Measurements from ENCODE around the gene DCDC2C.
"Not testable (repeated sequence)": the region's sequence is repeated elsewhere in the genome, so short reads cannot be mapped to it uniquely, and the experiment has no call there.

Gene DCDC2C

DNA sequence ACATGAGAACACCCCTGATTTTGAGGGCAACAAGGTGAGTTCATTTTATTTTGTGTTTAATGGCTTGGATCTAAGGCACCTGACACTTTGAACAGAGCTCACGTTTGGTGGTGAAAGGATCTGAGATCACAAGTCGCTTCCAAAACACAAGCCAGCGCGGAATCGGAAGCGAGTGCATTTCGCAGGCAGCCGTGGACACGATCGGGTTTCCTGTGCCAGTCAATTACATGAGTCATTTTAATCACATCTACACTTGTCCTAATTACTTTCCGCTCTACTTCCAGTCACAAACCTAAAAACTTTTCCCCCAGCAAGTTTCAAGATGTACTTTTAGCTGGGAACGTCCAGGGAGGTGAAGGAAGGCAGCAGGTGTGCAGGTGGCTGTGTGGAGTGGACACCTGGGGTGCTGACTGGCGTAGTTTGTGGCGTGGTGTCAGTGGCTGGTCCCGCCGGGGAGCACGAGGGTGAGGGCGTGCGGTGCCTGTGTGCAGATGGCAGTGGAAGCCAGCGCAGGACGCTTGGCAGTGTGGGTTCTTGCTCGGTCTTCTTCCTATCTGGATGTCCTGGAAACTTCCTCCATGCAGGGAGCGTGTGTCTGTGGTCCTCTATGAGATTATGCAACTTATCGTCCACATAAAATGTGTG is 75.6 kb downstream of the DCDC2C start:
- DNase-seq: no peak

DNA sequence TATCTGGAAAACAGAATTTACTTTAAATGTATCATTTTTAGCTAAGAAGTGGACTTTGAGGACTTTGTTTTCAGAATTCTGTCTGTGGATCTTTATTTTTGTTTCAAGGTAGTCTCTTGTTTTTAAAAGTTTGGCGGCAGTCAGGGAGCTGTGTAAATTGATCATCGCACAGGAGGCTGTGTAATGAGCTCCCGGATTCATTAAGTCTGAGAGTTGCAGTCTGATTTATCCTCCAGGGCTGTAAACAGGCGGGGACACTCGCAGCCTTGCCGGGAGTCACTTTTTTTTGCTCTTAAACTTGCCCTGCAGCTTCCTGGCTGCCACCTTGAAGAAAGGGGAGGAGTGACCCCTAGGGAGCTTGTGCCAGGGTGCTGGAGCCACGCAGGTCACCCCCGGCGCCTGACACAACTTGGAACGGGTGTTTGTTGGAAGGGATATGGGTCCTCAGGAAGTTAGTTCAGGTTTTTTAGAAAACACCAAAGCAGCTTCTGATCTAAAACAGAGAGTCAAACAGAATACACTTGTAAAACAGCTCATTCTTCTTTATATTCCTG is 76.2 kb downstream of the DCDC2C start:
- DNase-seq: no peak

DNA sequence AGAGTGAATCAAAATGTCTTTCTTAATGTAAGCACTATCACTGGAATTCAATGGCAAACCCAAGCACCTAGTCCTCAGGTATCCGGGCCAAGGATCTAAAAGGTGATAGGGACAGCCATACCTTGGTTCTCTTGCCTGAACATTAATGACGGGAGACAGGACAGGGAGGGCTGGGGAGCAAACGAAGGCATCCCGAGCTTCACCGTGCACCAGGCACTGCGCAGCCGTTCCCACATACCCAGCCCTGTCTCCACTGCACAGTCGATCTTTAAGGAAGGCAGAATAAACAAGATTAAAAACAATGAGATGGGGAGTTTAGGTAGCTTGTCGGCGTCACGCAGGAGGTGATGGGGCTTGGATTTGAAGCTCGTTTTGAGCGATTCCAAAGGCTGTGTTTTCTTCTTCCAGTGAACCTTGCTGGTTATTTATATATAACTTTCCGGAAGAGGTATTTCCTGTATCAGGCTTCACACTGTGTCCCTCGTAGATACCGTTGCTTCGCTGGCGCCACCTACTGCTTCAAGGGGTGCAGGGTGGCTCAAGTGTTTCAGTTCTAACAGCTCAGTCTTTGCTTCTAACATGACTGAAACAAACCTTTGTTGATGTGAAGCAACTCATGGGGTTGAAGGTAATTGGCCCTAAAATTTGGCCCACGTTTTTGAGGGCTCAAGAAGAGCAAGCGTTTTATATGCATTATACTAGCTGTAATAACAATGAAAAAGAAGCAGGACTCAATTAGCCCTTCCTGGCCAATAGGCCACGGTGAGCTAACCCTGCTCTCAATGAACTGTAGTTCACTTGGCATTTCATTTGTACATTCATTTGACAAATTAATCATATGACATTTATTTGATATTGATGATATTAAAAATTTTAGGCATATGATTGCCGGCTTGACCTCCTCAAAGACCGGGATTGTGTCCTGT is 77.4 kb downstream of the DCDC2C start:
- DNase-seq: peak; percentile 29 to 57

DNA sequence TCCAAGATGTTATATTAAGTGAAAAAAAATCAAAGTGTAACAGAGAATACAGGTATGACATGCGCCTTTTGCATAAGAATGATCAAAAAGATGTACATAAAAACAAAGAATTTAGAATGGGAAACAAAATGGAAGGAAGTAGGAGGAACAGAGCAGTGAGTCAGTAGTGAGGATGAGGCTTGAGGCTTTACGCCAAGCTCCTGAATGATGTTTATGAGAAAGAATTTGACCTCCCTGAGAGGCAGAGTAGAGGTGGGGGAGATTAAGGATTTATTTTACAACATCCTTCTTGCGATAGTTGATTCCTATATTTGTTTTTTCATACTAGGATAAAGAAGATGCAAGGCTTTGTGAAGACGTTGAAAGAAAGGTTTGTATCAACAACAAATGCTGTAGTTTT is 81.4 kb downstream of the DCDC2C start:
- no peak for DNase-seq

DNA sequence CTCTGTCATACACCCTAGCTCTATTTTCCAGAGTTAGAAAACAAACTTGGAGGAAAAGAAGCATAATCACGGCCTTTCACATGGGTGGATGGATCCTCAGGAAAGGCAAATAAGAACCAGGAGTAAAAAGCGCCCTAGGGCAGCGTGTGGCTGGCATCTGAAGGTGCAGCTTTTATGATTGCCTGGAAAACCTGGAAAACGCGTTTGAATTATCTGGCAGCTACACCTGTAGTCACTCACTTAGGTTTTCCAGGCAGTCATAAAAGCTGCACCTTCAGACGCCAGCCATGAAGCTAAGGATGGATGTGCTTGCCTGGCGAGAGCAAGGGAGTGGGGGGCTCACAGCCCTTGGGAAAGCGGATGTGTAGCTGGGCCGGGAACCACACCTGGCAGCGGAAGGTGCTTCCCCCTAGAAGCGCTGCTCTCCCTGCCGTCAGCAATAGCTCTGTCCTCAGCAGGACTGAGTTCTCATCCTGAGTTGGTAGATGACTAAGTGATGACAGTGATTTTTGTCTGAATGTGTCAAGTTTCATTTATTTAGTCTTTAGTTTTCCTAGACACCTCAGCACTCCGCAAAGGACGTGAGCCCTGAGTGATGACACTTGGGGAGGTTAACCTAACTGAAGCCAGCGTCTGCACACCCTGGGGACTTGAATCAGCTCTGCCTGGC is 82.0 kb downstream of the DCDC2C start:
- no peak for DNase-seq

DNA sequence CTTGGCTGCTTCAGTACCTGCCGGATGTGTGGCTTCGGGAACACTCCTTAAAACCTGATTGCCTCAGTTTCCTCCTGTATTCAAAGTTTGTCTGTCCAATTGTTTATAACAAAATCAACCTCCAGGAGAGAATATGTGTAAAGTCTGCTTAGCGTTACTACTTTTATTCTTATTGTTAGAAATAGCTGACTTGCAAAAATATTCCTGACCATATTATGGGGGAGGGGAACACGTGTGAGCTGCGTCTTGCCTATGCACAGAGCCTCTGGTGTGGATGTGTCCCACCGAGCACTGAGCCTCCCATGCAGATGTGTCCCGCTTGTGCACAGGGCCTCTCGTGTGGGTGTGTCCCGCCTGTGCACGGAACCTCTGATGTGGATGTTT is 82.5 kb downstream of the DCDC2C start:
- no peak for DNase-seq

DNA sequence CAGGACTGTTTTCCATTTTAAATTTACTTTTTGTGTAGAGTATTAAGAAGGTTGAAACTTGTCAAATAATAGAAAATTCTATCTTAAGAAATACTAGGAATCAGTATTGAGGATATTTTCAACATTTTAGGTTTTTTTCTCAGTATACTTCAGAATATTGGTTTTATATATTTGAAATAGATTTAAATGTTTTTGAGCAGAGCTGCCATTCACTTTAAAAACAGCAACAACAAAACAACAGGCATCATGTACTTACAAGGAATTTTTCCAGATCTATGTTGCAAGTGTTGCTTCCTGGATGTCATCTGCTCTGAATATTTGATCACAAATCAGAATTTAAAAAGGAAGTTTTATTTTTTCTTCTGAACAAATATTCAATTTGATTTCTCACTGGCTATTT is 84.4 kb downstream of the DCDC2C start:
- DNase-seq: no peak

DNA sequence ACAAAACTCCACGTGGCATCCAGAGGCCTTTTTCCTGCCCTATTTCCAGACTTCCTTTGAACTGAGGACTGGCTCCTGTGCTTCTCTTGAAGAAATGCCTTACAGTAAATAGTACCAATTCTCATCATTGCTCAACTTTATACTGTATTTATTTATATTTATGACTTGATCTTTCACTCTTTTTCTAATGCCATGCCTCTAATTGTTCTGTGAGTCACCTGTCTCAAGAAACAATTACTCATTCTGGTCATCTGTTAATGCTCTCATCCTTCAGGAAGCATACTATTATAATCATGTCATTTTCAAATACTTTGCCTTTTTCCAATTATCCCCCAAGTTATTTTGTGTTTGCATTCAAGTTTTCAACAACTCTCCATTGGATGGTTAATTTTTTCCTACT is 85.9 kb downstream of the DCDC2C start:
- no peak for DNase-seq

DNA sequence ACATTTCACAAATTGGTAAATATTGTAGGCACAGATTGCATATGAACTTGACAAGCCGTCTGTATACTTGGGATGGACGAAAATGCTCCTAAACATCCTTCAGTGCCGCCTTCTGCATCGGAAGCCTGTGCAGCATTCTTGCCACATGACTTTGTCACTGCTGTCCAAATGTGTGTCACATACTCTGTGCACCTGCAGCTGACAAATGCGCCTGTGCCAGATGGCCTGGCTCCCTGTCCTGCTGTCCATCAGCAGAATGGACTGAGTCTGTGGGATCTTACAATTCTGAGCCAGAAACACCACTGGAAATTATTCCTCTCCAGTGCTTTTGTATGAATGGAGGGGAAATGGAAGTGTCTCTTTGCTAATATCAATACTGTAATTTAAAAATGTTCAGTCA is 89.9 kb downstream of the DCDC2C start:
- no peak for DNase-seq

DNA sequence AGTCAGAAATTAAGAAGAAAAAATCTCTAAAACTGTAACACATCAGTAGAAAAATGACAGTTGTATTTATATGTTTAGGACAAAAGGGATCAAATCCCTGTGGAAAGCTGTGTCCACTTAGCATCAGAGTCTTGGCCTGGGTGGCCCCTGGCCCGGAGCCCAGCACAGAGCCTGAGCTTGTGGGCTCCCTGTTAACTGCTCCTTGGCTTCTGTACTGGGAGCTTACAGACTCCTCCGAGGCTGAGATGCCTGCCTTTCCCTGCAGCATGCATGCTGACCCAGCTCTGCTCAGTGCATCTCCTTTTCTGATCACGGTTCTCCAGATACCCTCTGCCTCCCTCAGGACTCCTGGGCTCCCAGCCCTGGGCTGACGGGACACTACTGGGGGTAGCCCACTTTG is 98.1 kb downstream of the DCDC2C start:
- no peak for DNase-seq

DNA sequence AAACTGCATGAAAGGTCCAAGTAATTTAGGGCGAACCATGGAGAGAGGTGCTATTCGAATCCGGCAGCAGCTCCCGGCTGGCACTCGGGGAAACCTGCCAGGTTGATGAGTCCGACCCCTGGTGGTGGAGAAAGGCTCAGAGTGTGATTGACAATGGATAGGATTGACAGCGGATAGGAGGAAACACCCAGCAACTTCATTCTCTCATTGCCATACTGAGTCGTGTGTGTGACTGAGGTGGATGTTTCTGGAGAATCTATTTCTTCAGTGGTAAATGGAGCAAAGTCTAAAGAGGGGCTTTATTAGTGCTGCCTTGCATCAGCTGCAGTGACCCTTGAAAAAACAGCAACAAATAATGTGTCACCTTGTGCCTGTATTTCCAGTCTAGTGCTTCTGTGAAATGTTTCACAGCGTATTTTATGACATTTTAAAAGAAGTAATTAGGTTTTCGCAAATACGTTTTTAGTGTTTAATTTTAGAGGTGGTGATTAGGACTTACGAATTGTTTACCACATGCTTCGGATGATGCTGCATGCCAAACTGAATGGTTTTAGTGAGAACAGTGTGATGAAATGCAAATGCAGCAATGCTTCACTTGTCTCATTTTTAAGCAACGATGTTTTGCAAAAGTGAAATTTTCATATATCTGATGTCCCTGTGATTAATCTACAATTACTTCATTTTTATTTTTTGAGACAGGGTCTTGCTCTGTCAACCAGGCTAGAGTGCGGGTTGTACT is 102.0 kb downstream of the DCDC2C start:
- no peak for DNase-seq

DNA sequence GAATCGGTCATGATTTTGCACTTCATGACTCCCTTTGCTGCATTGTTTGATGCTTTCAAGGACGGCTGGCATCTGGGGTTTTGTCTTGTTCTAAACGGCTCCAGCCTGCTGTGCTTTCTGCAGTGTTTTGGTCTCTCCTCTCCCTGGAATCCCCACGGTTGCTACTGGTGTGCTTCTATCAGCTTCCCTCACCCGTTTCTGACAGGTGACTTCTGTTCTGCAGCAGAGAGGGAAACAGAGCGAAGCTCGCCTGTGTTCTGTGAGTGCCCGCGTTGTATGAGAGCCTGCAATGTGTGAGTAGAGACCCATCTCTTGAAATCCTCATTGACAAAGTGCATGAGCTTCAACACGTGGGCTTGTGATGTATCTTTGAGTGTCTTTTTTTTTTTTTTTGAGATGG is 102.8 kb downstream of the DCDC2C start:
- DNase-seq: no peak

DNA sequence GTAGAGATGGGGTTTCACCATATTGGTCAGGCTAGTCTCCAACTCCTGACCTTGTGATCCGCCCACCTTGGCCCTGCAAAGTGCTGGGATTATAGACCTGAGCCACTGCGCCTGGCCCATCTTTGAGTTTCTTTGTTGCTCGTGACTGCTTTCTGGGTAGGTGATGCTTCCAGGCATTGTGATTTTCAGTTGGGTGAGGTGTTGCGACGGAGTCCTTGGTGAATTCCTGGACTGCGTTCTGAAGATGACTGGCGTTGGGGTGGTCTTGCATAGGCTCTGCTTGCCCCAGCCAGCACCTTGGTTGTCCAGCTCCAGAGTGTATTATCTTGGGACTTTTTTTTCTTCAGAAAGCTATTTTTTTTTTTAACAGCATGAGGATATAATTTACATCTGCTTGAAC is 103.4 kb downstream of the DCDC2C start:
- DNase-seq: no peak

DNA sequence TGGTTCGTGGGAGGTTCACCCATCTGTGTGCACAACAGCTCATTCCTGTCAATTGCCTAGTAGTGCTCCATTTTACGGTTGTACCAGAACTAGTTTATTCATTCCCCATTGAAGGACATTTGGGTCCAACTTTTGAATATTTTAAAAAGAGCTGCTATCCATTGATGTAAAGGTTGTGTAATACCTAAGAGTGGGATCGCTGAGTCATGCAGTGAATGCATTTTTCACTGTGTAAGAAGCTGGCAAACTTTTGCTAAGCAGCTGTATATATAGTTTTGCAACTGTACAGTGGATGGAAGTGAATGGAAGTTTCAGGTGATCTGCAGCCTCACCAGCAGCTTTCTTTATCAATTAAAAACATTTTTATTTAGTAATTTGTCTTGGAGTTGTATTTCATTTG is 104.5 kb downstream of the DCDC2C start:
- no peak for DNase-seq

DNA sequence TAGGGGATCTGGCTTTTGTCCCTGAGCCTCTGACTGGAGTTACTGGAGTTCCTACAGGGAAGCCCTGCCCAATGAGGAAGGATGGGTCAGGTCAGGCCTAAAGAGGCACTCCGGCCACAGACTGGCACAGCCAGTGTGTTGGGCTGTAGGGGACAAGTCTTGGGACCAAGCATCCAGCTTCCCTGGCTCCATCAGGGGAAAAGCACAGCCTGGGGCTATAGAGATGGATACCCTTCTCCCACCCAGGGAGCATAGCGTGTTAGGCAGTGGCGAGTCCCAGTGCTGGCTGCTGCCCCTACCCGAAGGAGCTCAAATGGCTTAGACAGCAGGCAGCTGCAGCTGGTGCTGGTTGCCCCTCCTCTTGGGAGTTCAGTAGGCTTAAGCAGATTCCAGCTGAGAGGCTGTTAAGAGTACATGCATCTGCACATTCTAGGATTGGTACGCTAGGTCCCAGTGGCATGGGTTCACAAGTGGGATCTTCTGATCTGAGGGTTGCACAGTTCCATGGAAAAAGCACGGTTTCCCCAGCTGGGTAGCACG is 111.4 kb downstream of the DCDC2C start:
- no peak for DNase-seq

DNA sequence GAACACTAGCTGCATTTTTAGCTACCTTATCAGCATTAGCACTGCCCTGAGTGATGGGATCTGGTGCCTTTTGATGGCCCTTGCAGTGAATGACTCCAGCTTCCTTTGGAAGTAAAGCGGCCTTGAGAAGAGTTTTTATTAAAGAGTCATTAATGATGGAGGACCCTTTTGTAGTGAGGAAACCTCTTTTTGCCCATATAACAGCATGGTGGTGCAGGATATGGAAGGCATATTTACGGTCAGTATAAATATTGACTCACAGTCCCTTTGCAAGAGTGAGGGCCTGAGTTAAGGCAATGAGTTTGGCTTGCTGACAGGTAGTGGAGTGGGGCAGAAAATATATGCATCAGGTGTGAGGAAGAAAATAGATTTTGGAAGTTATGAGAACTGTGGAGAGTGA is 113.8 kb downstream of the DCDC2C start:
- DNase-seq: not testable (repeated sequence)

DNA sequence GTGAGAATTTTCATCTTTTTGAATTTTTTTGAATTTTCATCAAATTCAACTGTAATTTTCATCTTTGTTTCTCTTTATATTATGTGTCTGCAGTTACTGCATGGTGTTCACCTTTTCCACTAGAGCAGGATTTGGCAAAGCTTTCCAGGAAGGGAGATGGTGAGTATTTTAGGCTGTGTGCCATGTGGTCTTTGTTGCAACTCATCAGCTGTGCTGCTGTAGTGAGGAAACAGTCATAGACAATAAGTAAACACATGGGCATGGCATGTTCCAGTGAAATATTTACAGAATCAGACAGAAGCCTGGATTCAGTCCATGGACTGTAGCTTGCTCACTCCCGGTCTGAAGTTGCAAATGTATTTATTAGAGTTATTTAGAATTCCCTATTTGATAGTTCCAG is 120.4 kb downstream of the DCDC2C start:
- no peak for DNase-seq

DNA sequence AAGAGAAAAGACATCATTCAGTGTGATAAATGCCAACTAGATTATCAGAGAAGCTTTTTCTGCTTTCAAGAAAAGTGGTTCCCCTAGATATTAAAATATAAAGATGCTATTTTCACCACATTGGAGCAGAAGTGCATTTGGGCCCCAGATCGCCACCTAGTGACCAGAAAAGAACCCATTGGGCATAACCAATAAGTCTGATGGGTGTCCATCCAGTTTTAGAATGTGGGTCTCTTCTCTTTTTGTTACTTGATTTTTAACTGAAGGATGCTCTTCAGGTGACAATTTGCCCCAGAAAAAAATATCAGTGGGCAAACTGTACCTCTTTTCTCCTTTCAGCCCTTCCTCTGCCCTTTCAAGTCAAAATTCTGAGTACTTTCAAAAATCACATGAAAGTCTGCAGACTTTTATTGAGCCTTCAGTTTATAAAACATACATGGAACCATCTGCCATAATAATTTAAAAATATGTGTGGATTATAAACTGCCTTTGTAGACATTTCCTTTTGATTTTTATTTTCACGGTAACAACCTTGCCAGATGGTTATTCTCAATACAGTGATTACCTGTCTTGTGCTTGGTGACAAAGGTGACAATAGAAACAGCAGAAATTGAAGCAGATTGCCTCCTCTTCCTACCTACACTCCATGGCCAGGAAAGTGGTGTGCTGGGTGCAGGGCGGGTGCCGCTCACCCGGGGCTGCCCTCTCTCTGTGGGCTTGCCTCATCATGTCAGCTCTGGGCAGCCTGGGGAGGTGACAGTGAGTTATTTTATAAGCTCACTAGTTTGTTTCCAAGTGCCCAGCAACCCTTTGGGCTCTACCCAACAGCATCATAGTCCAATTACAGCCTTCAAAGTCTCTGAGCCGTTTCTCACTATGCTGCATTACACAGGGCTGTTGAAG is 124.5 kb downstream of the DCDC2C start:
- DNase-seq: peak; percentile 6 to 20

DNA sequence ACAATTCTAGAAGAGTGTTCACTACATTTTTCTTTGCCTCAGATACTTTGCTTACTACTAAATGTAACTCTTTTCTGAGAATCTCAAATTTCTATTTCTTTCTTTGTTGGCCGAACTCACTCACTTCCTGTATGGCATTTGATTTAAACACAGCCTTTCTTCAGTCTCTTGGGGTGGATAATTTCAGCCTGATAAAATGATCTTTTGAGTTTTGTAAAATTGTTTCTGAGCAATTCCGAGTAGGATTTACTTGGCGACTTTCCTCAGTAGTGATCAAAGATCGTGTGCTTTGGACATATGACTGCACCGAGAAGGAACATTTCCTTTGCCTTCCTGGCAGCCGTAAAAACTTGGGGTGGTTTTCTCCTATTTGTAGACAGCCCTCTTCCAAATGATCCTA is 127.4 kb downstream of the DCDC2C start:
- DNase-seq: no peak

DNA sequence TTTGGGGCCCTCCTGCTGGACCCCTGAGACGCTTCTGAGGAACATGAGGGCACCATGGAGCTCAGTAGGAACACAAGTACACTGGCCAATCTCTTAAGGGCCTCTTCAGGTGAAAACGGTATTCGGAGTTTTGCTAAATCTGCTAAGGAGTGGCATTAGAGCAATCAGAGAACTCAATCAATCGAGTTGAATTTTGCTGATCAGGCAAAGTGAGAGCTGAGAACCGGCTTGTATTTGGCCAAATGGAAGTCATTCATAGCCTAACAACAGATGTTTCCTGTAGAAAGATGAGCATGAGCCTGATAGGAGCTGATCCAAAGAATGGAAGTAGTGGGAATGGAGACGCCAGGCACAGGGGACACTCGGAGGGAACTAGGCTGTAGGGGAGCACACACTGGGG is 133.7 kb downstream of the DCDC2C start:
- DNase-seq: no peak

DNA sequence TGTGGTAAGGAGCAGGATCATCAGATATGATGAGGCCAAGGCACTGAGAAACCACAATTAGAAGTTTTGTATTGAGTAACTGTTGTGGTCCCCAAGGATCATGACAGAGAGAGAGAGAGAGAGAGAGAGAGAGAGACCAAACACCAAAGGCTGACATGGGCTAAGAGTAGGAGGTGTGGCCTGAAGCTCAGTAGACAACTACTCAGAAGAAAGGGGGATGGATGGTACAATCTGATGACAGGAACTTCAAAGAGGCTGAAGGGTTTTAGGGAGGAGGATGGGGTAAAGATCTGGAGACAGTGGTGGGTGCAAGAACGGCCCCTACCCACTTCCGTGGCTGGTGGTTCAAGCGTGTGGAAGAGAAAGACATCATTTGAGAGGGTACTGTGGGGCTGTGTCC is 135.0 kb downstream of the DCDC2C start:
- DNase-seq: no peak

DNA sequence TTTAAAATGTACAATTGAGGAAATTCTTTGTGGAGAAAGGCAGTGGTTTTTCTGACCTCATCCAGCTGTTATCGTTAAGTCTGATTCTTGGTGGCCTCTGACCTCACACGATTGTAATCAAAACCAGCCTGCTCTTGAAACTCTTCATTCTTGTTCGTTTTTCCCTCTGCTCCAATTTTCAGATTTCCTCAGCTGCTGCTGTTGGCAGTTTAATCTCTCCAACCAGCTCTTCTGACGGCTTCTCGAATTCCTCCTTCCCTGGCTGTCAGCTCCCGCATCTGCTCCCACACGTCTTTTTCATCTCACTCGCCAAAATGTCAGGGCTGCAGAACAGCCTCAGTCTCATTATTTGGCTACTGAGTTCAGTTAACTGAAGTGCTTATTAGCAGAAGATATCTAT is 136.1 kb downstream of the DCDC2C start:
- DNase-seq: no peak
